ENCODE measurements around the gene HID1. TPM values are rescaled to one million over a fixed set of nuclear protein-coding genes. Genes with fewer than 3 reads are reported as not detected.

The HID1 gene
- total and polyA plus RNA-seq, 4 donors, result 6.1 to 32.6 (median 9.3) TPM

GRCh38 chr17:74941128-74941725 lies 31.3 kb downstream of the HID1 start:
- no peak overlapping the region for H3K4me3 ChIP-seq (ENCODE audit: low read length in 2 of 2)
- WGBS, 2 donors, result 77 to 78% methylated on average over 21 of the region's 21 CpGs
- no peaks in the 10 kb centered on the region for H3K27me3 ChIP-seq (ENCODE audit: control insufficient read depth in 1 of 2, insufficient read depth in 2 of 2, low read length in 1 of 2)
- H3K9me3 ChIP-seq (ENCODE audit: control insufficient read depth, low read length), result no peaks in the 10 kb centered on the region
- H3K4me1 ChIP-seq (ENCODE audit: control insufficient read depth in 1 of 2, insufficient read depth in 2 of 2, low read length in 2 of 2), result no peaks in the 10 kb centered on the region
- no peak for DNase-seq
- H3K36me3 ChIP-seq (ENCODE audit: control insufficient read depth in 1 of 2, insufficient read depth in 2 of 2, low read length in 1 of 2), result no peaks in the 10 kb centered on the region
- no peak overlapping the region for H3K27ac ChIP-seq (ENCODE audit: low read depth in 1 of 2, low read length in 2 of 2)
- intact Hi-C loops (cut with DNase I), result no loop called here
- ATAC-seq (ENCODE audit: low FRiP score), result no peak

GRCh38 chr17:74939534-74939933 lies 33.0 kb downstream of the HID1 start:
- Histone ChIP-seq H3K36me3 (ENCODE audit: control insufficient read depth in 1 of 2, insufficient read depth in 2 of 2, low read length in 1 of 2) (no peaks in the 10 kb centered on the region), H3K27me3 (ENCODE audit: control insufficient read depth in 1 of 2, insufficient read depth in 2 of 2, low read length in 1 of 2) (no peaks in the 10 kb centered on the region), H3K4me3 (ENCODE audit: low read length in 2 of 2) (no peak overlapping the region), H3K27ac (ENCODE audit: low read depth in 1 of 2, low read length in 2 of 2) (no peak overlapping the region), H3K9me3 (ENCODE audit: control insufficient read depth, low read length) (no peaks in the 10 kb centered on the region), H3K4me1 (ENCODE audit: control insufficient read depth in 1 of 2, insufficient read depth in 2 of 2, low read length in 2 of 2) (no peaks in the 10 kb centered on the region)
- no peak for DNase-seq
- intact Hi-C loops (cut with DNase I), result no loop called here
- no peak for ATAC-seq (ENCODE audit: low FRiP score)
- WGBS, 2 donors, result 48 to 49% methylated on average over 8 of the region's 8 CpGs

GRCh38 chr17:74938194-74938950 lies 34.2 kb downstream of the HID1 start:
- WGBS, 2 donors, result 52 to 61% methylated on average over 8 of the region's 8 CpGs
- DNase-seq (no peak), ATAC-seq (ENCODE audit: low FRiP score) (no peak)
- H3K9me3 ChIP-seq (ENCODE audit: control insufficient read depth, low read length), result no peaks in the 10 kb centered on the region
- H3K27ac ChIP-seq (ENCODE audit: low read depth in 1 of 2, low read length in 2 of 2), result no peak overlapping the region
- no peaks in the 10 kb centered on the region for H3K27me3 ChIP-seq (ENCODE audit: control insufficient read depth in 1 of 2, insufficient read depth in 2 of 2, low read length in 1 of 2)
- no peak overlapping the region for H3K4me3 ChIP-seq (ENCODE audit: low read length in 2 of 2)
- no peaks in the 10 kb centered on the region for H3K4me1 ChIP-seq (ENCODE audit: control insufficient read depth in 1 of 2, insufficient read depth in 2 of 2, low read length in 2 of 2)
- intact Hi-C loops (cut with DNase I), result no loop called here
- H3K36me3 ChIP-seq (ENCODE audit: control insufficient read depth in 1 of 2, insufficient read depth in 2 of 2, low read length in 1 of 2), result no peaks in the 10 kb centered on the region

GRCh38 chr17:74937064-74938051 lies 35.2 kb downstream of the HID1 start:
- Histone ChIP-seq H3K36me3 (ENCODE audit: control insufficient read depth in 1 of 2, insufficient read depth in 2 of 2, low read length in 1 of 2) (no peaks in the 10 kb centered on the region), H3K9me3 (ENCODE audit: control insufficient read depth, low read length) (no peaks in the 10 kb centered on the region), H3K4me3 (ENCODE audit: low read length in 2 of 2) (no peak overlapping the region), H3K4me1 (ENCODE audit: control insufficient read depth in 1 of 2, insufficient read depth in 2 of 2, low read length in 2 of 2) (no peaks in the 10 kb centered on the region), H3K27ac (ENCODE audit: low read depth in 1 of 2, low read length in 2 of 2) (no peak overlapping the region), H3K27me3 (ENCODE audit: control insufficient read depth in 1 of 2, insufficient read depth in 2 of 2, low read length in 1 of 2) (no peaks in the 10 kb centered on the region)
- ATAC-seq (ENCODE audit: low FRiP score) (no peak), DNase-seq (no peak)
- 47% methylated on average over 11 of the region's 11 CpGs for WGBS, 2 donors
- intact Hi-C loops (cut with DNase I), result no loop called here

- Histone ChIP-seq H3K4me1 (ENCODE audit: control insufficient read depth in 1 of 2, insufficient read depth in 2 of 2, low read length in 2 of 2) (no peaks in the 10 kb centered on the region), H3K36me3 (ENCODE audit: control insufficient read depth in 1 of 2, insufficient read depth in 2 of 2, low read length in 1 of 2) (no peaks in the 10 kb centered on the region), H3K4me3 (ENCODE audit: low read length in 2 of 2) (no peak overlapping the region), H3K9me3 (ENCODE audit: control insufficient read depth, low read length) (no peaks in the 10 kb centered on the region), H3K27me3 (ENCODE audit: control insufficient read depth in 1 of 2, insufficient read depth in 2 of 2, low read length in 1 of 2) (no peaks in the 10 kb centered on the region), H3K27ac (ENCODE audit: low read depth in 1 of 2, low read length in 2 of 2) (no peak overlapping the region)
- WGBS, 2 donors, result 14 to 15% methylated on average over 12 of the region's 12 CpGs
- ATAC-seq (ENCODE audit: low FRiP score) (peak; percentile 23), DNase-seq (no peak)
- intact Hi-C loops (cut with DNase I), result no loop called here
These were observed 36.1 kb downstream of the HID1 start for GRCh38 chr17:74936470-74936799.

GRCh38 chr17:74935585-74936469 lies 36.7 kb downstream of the HID1 start, which contains the start of gene OTOP3:
OTOP3 (plus strand) TSS chr17:74935898; CDS start chr17:74935922, 24 bp downstream.
- intact Hi-C loops (cut with DNase I), result no loop called here
- DNase-seq, result no peak

GRCh38 chr17:74935048-74935447 lies 37.5 kb downstream of the HID1 start:
- 53 to 56% methylated on average over 3 of the region's 3 CpGs for WGBS, 2 donors
- no peaks in the 10 kb centered on the region for H3K4me1 ChIP-seq (ENCODE audit: control insufficient read depth in 1 of 2, insufficient read depth in 2 of 2, low read length in 2 of 2)
- no peak overlapping the region for H3K27ac ChIP-seq (ENCODE audit: low read depth in 1 of 2, low read length in 2 of 2)
- H3K4me3 ChIP-seq (ENCODE audit: low read length in 2 of 2), result no peak overlapping the region
- H3K9me3 ChIP-seq (ENCODE audit: control insufficient read depth, low read length), result no peaks in the 10 kb centered on the region
- no peaks in the 10 kb centered on the region for H3K36me3 ChIP-seq (ENCODE audit: control insufficient read depth in 1 of 2, insufficient read depth in 2 of 2, low read length in 1 of 2)
- intact Hi-C loops (cut with DNase I), result no loop called here
- DNase-seq (no peak), ATAC-seq (ENCODE audit: low FRiP score) (no peak)
- no peaks in the 10 kb centered on the region for H3K27me3 ChIP-seq (ENCODE audit: control insufficient read depth in 1 of 2, insufficient read depth in 2 of 2, low read length in 1 of 2)

More at GRCh38 chr17:74935585-74936469, 36.7 kb downstream of the HID1 start, which contains the start of gene OTOP3:
- Histone ChIP-seq H3K36me3 (ENCODE audit: control insufficient read depth in 1 of 2, insufficient read depth in 2 of 2, low read length in 1 of 2) (no peaks in the 10 kb centered on the region), H3K27me3 (ENCODE audit: control insufficient read depth in 1 of 2, insufficient read depth in 2 of 2, low read length in 1 of 2) (no peaks in the 10 kb centered on the region), H3K4me3 (ENCODE audit: low read length in 2 of 2) (no peak within 1 kb of the TSS), H3K27ac (ENCODE audit: low read depth in 1 of 2, low read length in 2 of 2) (no peak within 1 kb of the TSS), H3K4me1 (ENCODE audit: control insufficient read depth in 1 of 2, insufficient read depth in 2 of 2, low read length in 2 of 2) (no peaks in the 10 kb centered on the region), H3K9me3 (ENCODE audit: control insufficient read depth, low read length) (no peaks in the 10 kb centered on the region)
- WGBS, 2 donors, result 2 to 3% methylated on average over 72 to 78 of the region's 78 CpGs
- ATAC-seq (ENCODE audit: low FRiP score), result peak; percentile 34

- no peak overlapping the region for H3K4me3 ChIP-seq (ENCODE audit: low read length in 2 of 2)
- no peak overlapping the region for H3K27ac ChIP-seq (ENCODE audit: low read depth in 1 of 2, low read length in 2 of 2)
- 89 to 92% methylated on average over 24 of the region's 24 CpGs for WGBS, 2 donors
- H3K36me3 ChIP-seq (ENCODE audit: control insufficient read depth in 1 of 2, insufficient read depth in 2 of 2, low read length in 1 of 2), result no peaks in the 10 kb centered on the region
- intact Hi-C loops (cut with DNase I), result no loop called here
- peaks cover 0 to 3% of the 10 kb centered on the region in 2 donors for H3K27me3 ChIP-seq (ENCODE audit: control insufficient read depth in 1 of 2, insufficient read depth in 2 of 2, low read length in 1 of 2)
- no peaks in the 10 kb centered on the region for H3K4me1 ChIP-seq (ENCODE audit: control insufficient read depth in 1 of 2, insufficient read depth in 2 of 2, low read length in 2 of 2)
- DNase-seq (no peak), ATAC-seq (ENCODE audit: low FRiP score) (no peak)
- H3K9me3 ChIP-seq (ENCODE audit: control insufficient read depth, low read length), result no peaks in the 10 kb centered on the region
These were observed 42.0 kb downstream of the HID1 start for GRCh38 chr17:74930535-74931036.

All from aorta (tissue), 5 donors.